HG02763 (cell line): Measurements from ENCODE around the gene RAD51B.
"Not testable (repeated sequence)": the region's sequence is repeated elsewhere in the genome, so short reads cannot be mapped to it uniquely, and the experiment has no call there.

ENCODE experiments used
- ATAC-seq: cut with Tn5 transposase; IDR thresholded peaks from one replicate; pipeline ENCODE4 v1.9.1; 2021; ENCODE audit warnings: mild to moderate bottlenecking, moderate library complexity; ENCODE audit not compliant: unreplicated experiment

The RAD51B gene

GRCh38 chr14:68062651-68063050 is 243.1 kb downstream of the RAD51B start:
- ATAC-seq = no peak

- ATAC-seq = no peak
These were observed 245.7 kb downstream of the RAD51B start for GRCh38 chr14:68065322-68065721.

- ATAC-seq = no peak
These were observed 255.3 kb downstream of the RAD51B start for GRCh38 chr14:68074765-68075381.

DNA sequence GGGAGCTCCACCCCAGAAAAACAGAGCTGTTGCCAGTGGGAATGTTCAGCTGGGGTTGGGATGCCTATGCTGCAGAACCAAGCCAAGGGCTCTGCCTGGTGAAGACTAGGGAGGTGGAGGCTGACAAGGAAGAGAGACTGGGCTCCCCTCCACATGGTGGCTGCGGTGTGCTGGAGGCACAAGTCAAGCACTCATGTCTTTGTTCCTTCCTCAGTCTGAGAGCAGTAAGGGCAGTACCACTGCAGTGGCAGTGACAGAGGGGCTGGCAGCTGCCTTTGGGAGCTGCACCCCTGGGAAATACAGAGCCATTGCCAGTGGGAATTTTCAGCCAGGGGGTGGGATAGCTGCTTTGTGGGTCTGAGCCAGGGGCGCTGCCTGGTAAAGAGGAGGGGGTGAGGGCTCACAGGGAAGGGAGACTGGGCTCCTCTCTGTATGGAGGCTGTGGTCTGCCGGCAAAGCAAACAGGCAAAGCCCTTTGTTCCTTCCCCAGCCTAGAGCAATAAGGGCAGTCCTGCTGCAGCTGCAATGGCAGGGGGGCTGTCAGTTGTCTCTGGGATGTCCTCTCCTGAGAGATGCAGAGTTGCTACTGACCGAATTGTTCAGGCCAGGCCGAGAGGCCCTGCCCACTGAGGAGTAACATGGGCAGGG is 255.9 kb downstream of the RAD51B start:
- ATAC-seq = no peak

DNA sequence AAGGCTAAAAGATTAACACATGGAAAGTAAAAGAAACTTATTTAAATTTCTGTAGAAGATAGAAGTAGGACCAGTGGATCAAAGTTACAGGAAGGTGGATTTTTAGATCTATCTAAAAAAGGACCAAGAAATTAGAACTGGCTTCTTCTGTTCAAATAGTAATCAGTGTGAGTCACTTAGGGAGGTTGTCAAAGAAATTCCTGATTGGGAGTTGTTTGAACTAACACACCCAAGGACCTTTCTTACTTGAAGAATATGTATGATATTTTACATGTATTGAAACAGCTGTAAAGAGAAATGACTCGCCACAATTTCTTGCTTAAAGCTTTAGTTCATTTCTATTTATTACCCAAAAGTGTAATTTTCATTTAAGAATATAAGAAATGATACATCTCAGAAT is 256.9 kb downstream of the RAD51B start:
- ATAC-seq = no peak

DNA sequence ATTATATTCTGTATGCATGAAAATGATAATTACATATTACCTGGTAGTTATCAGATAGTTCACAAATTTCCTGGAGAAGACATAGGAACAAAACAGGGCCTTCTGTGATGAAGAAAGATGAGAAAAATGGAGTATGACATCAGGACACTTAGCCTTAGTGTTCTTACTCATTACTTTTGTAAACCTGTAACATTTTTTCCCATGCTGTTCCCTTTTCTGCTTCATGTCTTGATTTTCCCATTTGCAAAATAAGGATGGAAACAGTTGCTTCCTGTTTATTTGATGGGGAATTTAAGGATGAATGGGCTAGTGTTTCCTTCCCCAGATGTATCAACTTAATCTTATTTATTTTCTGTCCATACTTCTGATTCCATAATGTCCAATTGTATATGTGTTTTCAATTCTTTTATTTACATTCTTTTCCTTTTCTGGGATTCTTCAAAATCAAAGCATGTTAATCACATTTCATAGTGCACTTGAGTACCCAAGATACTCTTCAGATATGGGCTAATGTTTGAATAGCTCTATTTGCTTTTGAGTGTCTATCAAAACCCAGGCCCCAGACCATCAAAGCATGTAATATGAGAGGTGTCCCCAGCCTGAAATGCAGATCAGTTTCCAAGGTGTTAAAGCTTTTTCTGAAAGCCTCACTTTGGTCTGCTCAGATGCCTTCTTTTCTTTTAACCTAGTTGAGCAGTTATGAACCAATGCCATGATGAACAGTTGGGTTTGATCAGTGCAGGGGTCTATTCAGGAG is 260.5 kb downstream of the RAD51B start:
- ATAC-seq = no peak

DNA sequence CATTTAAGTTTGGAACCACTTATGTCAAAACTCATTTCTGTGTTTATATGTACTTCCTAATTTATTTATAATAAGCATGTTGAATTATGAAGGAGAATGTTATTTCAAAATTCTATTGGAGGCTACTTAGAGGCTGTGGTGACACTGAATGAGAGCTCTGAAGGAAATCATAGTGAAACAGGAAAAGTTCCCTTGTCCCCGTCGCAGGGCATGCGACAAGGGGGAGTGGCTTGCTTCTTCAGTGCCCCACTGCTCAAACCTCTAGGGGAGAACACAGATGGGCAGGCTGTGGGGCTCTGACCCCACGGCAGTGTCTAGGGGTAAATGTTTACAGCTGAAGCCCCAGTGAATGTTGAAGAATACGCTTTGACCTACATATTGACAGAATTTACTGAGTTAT is 261.9 kb downstream of the RAD51B start:
- ATAC-seq = no peak

- no peak for ATAC-seq
These were observed 263.2 kb downstream of the RAD51B start for GRCh38 chr14:68082698-68083291.

GRCh38 chr14:68084256-68084655 is 264.7 kb downstream of the RAD51B start:
- no peak for ATAC-seq

DNA sequence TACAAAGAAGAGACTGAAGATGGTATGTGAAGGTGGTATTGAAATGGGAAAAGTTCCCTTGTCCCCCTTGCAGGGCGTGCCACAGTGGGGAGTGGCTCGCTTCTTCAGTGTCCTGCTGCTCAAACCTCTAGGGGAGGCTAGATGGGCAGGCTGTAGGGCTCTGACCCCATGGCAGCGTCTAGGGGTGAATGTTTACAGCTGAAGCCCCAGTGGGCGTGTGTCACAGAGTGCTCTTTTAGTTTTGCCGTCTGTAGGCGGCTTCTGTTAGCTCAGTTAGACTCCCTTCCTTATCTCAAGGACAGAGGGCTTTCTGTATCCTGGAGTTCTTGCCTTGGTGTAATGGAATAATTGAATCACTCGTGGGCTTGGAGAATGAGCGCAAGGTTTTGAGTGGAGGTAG is 266.2 kb downstream of the RAD51B start:
- ATAC-seq = no peak

GRCh38 chr14:68088451-68088854 is 268.9 kb downstream of the RAD51B start:
- no peak for ATAC-seq

DNA sequence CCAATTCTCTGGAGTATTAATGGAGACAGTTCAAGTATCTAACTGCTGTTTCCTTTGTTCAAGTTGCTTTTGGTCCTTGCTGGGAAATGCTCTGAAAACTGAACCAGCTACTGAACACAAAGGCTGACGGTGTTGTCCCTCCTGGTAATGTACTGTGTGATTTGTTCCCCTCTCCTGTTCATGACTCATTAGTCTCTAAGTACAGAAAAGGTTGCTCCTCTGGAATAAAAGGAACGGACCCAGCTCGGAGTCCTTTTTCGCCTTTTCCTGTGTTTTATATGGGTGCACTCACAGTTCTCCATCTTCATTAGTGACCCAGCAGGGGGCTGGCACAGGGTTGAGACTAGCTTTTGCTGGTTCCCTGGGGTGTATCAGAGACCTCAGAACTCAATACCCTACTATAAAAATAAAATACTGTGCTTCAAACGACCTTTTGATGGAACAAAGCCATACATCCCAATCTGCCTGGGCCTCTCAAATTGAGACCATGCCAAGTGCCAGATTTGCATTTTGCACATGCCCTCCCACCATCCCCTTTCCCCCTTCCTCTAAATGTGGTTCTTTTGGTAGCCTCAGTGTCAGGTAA is 269.7 kb downstream of the RAD51B start:
- no peak for ATAC-seq

DNA sequence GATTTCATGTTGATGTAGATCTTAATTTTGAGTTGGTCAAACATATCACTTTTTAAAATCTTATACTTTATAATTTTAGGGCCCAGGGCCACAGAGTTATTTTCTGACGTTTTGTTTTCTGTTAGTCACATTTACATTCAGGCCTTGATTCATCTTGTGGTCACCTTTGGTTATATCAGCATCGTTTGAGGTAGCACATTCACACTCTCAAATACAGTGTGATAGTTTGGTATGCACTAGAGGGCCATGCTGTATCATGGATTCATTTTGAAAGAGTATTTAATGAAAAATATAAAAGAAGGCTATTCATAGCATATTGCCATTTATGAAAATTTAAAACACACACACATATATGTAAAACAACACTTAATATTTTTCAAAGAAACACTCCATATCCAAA is 274.6 kb downstream of the RAD51B start:
- ATAC-seq = no peak

- no peak for ATAC-seq
These were observed 275.2 kb downstream of the RAD51B start for GRCh38 chr14:68094752-68095151.

- no peak for ATAC-seq
These were observed 278.1 kb downstream of the RAD51B start for GRCh38 chr14:68097727-68098126.

DNA sequence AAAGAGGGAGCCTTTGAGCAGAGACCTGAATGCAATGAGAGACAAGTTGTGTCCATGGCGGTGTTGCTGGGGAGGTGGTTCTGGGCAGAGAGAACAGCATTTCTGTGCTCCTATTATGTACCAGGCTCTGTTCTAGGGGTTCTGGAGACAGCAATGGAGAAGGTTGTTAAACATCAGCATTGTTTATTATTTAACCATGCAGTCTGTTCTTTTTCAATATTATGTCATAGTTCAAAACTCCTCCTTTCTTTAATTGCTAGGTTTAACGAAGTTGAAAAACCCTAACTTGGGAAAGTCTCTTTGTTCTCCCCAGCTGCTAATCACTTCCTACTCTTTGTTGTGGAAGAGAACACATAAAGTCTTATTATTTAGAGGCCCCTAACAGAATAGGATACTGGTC is 279.3 kb downstream of the RAD51B start:
- no peak for ATAC-seq

DNA sequence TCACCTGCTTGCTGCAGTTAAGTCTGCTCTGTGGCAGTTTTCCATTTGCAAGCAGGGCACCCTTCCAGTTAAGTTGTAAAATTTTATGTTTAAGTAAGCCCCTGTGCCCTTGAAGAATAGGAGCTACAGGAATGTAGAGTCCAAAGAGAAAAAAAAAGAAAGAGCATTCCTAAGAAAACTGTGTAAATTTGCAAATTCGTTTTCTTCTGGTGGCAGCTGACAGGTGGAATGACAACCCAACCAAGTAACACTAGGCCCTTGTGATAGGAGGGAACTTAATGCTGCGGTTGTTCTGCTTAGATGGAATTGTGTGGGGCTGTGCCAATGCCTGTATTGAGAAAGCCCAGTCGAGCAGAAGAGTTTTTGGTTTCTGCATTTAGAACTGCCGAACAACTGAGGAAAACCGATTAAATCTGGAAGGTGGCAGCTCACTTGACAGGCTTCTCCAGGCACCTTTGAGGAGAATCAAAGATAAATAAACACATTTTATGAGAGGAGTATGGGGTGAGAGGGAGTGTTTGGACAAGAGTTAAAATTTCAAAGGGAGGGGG is 280.0 kb downstream of the RAD51B start:
- no peak for ATAC-seq

DNA sequence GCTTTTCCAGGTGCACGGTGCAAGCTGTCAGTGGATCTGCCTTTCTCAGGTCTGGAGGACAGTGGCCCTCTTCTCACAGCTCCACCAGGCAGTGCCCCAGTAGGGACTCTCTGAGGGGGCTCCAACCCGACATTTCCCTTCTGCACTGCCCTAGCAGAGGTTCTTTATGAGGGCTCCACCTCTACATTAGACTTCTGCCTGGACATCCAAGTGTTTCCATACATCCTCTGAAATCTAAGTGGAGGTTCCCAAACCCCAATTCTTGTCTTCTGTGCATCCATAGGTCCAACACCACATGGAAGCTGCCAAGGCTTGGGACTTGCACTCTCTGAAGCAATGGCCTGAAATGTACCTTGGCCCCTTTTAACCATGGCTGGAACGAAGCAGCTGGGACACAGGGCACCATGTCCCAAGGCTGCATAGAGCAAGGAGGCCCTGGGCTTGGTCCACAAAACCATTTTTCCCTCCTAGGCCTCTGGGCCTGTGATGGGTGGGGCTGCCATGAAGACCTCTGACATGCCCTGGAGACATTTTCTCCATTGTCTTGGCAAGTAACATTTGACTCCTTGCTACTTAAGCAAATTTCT is 282.2 kb downstream of the RAD51B start:
- not testable (repeated sequence) for ATAC-seq

DNA sequence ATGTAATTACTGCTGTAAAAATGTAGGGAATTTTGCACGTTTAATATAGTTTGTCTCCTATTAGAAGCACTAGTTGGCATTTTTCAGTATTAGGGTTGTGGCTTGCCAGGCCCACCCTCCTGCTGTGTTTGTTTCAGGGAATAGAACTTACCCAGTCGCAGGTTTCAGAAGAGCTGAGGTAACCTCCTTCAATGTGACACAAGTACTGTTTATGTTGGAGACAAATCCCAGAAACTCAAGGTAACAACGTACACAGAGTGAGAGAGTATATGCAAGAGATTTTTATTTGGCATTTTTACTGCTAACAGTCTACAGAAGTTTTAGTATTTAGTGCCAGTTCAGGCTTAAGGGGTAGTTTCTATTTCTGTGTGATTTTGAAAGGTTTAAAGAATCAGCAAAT is 284.3 kb downstream of the RAD51B start:
- no peak for ATAC-seq

- ATAC-seq = no peak
These were observed 284.9 kb downstream of the RAD51B start for GRCh38 chr14:68104518-68104917.

GRCh38 chr14:68105816-68106215 is 286.2 kb downstream of the RAD51B start:
- ATAC-seq = no peak
